ENCODE results near the gene PLEKHG5.

PLEKHG5 gene

GRCh38 chr1:6483017-6483760, 8.3 kb downstream of the PLEKHG5 start:
- intact Hi-C loops (cut with DNase I): no loop called here
- DNase-seq: peak in 1 of 10 donors; percentile 78

DNA sequence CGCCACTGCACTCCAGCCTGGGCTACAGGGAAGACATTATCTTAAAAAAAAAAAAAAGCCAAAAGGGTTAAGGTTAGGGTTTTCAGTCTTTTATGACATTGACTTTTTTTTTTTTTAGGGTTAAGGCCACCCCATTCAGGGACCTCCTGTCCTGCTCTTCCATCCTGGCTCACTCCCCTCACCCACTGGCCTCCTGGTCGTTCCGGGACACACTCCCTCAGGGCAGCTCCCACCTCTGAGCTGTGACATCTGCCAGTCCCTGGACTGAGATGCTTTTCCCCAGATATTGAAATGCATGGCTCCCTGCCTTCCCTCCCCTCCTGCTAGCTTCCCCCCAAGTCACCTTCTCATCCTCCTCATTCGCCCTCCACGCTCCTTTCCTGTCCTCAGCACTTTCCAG, 9.6 kb downstream of the PLEKHG5 start:
- intact Hi-C loops (cut with DNase I): no loop called here
- DNase-seq: no peak

DNA sequence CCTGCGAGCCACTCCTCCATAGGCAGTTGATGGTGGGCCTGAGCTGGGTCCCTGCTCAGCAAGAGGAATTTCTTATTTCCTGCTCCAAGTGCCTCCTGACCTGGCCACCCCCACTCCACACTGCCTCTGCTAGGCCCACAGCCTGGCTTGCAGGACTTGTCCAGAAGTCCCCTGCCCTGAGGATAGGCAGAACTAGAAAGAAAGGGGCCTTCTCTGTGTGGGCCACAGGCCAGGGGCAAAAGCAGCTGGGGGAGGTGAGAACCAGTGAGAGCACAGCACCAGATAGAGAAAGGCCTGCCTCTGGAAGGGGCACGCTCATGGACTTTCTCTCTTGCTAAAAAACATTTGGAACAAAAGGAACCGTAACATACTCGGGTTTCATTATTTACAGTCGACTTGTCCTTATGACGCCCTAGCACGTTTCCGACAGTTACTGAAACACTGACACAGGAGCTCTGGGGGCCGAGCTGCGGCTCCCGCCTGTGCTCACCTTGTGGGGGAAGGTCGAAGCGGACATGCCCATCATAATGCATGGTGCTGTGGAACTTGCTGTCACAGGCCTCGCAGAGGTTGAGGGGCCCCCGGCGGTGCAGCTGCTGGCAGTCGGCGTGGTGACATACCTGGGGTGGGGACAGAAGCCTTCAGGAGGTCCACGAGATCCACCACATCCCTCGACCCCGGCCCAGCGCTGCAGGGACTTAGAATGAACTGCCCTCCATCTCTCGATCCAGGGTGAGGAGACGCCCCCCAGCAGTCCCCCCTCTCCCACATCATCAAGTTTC, 14.2 kb downstream of the PLEKHG5 start:
- peak in 1 of 10 donors; percentile 81 for DNase-seq
- intact Hi-C loops (cut with DNase I): no loop called here

GRCh38 chr1:6476483-6476882, 15.0 kb downstream of the PLEKHG5 start:
- intact Hi-C loops (cut with DNase I): no loop called here
- no peak for DNase-seq

GRCh38 chr1:6475381-6476133, 15.9 kb downstream of the PLEKHG5 start:
- intact Hi-C loops (cut with DNase I): no loop called here
- peak in 9 of 10 donors; percentile 48 to 95 (median 65) for DNase-seq

DNA sequence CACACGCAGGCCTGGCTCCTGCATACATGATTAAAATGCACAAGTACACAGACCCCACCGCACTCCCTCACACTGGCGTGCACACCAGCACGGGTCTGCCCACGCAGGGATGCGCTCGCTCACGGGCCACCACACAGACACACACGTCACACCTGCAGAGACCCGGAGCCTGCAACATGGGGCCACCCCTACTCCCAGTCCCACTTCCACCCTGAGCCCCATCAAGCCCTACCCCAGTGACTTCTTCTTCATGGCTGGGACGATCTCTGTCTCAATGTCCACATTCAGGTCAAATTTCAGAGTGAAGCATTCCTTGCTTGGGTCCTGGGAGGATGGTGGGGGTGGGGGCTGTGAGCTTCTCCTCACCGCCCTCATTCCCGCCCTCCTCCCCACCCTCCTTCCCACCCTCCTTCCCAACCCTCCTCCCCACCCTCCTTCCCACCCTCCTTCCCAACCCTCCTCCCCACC, 16.6 kb downstream of the PLEKHG5 start:
- intact Hi-C loops (cut with DNase I): no loop called here
- peak in 1 of 10 donors; percentile 65 for DNase-seq

DNA sequence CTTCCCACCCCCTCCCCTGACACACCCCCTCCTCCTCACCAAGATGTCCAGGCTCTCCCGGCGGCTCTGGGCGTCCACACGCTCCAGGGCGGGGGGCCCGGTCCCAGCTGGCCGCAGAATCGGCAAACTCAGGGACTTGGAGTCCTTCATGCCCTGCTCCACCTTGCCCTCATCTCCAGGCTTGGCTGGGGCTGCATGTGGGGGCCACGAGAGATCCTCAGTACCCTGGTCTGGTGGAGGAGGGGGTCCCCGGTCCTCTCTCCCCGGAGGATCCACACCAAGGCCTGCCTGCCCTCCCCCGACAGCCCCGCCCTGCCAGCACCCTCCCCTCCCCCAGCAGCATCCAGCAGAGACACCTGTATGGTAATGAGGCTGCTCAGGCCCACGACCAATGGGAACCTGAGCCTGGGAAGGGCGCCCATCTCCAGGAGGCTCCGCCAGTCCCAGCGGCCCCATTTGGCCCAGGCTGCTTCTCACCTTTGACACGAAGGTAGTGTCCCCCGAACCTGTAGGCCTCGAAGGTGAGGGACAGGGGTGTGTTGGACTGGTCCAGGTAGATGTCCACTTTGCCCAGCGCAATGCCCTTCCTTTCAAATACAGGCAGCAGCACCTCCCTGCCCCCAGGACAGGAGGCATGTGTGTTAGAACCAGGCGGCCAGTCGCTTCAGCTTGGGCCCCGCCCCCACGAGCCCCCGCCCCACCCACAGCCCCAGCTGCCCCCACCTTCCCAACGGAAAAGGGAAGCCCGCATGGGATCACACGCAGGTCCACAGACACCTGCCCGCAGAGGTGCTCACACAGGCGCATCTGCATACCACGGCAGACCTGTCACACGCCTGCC, 17.3 kb downstream of the PLEKHG5 start:
- intact Hi-C loops (cut with DNase I): no loop called here
- peak in 1 of 10 donors; percentile 73 for DNase-seq

DNA sequence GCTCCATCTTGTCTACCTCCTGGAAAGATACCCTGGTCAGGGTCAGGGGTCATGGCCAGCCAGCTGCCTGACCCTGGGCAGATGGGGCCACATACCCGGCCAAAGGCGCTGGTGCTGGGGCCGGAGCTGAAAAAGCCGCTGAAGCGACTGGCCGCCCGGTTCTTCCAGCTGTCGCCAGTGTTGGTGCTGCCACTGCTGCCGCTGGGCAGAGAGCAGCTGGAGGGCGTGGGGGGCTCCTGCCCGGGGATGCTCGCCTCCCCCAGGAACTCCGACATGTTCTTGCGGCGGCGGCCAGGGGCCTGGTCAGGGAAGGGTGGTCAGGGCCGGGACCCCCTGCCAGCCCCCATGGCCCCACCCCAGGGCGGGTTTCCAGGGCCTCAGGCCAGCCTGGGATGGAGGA, 18.3 kb downstream of the PLEKHG5 start:
- DNase-seq: peak in 1 of 10 donors; percentile 70
- intact Hi-C loops (cut with DNase I): no loop called here

DNA sequence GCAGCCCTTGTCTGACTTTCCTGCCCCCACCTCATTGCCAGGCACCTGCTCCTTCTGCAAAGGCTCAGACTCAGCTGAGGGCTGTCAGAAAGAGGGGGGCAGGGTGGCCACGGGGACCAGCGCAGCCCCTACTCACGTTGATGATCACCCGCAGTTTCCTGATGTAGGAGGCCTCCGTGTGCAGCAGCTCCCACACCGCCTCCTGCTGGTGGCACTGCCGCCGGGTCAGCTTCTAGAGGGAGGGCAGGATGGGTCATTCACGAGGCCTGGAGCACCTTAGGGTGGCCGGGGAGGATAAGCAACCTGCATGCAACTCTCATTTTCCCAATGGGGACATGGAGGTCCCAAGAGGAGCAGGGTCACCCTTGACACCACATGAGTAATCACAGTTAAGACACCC, 19.1 kb downstream of the PLEKHG5 start:
- intact Hi-C loops (cut with DNase I): no loop called here
- DNase-seq: peak in 1 of 10 donors; percentile 59

GRCh38 chr1:6471970-6472368, 19.5 kb downstream of the PLEKHG5 start:
- intact Hi-C loops (cut with DNase I): no loop called here
- peak in 1 of 10 donors; percentile 39 for DNase-seq

DNA sequence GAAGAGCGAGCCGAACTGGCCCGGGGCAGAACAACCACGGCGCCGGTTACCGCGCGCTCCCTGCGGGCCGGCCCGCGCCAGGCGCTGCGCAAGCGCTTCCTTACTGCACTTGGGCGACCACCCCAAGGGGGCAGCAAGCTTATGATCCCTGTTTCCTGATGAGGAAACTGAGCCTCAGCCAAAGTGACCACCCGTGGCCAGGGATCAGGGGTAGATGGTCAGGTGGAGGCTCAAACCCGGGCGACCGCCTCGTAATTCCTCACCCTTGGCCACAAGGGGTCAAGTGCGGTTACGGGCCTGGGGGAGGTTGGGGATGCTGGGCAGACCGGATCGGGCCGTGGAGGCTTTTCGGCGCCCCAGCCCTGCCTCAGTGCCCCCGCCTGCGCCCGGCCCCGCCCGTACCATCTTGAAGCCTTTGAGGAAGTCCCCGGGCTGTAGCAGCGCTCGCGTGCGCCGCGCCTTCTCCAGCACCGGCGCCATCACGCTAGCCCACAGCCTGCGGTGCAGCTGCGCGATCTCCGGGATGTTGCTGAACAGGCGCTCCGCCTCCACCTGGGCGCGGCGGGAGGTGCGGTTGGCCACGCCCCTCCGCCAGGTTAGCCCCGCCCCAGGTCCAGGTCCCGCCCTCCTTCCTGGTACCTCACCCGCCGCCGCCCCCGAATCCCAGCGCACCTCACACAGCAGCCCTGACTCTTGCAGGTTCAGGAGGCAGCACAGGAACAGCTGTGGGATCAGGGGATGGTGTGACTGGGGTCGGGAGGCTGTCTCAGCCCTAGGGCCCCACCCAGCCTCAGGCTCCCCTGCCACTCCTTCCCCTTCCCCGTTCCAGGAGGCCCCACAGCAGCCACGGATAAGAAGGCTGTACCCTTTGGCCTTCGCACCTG, 20.1 kb downstream of the PLEKHG5 start:
- intact Hi-C loops (cut with DNase I): no loop called here

GRCh38 chr1:6470132-6471085, 21.1 kb downstream of the PLEKHG5 start:
- peak in 8 of 10 donors; percentile 33 to 94 (median 52) for DNase-seq
- intact Hi-C loops (cut with DNase I): no loop called here

More for the DNA sequence above, 20.1 kb downstream of the PLEKHG5 start:
- DNase-seq: peak in 1 of 10 donors; percentile 80

GRCh38 chr1:6468729-6469461, 22.6 kb downstream of the PLEKHG5 start:
- peak in 1 of 10 donors; percentile 67 for DNase-seq
- intact Hi-C loops (cut with DNase I): no loop called here

DNA sequence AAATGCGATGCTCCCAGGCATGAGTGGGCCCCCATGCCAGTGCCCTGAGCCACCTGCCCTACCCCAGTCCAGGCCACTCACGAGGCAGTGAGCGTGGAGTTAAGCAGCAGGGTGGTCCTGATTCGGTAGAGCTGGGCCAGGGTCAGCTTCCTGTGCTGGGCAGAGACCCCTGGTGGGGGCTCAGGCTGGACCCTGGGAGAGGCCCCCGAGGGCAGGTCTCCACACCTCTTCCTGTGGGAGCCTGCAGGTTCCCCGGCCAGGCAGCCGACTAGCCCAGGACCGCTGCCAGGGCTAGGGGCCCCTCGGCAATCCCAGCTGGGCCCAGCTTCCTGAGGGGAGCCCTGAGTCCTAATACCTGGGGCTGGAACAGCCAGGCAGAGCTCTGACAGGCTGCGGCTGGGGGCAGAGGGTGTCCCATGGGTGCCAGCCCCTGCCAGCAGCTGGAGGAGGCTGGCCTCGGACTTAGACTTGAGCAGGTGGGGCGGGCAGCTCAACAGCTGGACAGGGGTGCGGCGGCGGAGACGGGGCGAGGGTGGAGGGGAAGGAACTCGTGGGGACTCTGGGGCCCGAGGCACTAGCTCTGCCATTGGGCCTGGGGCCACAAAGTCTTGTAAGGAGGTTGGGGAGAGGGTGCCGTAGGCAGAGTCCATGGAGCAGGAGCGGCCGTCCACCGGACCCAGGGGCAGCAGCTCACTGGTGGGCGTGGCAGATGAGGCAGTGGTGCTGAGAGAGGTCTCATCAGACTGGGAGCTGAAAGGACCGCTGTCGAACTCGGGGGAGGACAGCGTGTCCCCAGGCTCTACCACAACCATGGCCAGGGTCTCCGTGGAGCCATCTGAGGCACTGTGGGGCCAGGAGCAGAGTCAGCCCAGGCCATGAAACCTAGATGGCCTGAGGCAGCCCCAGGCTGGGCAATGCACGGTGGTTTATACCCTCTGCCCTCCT, 23.5 kb downstream of the PLEKHG5 start:
- DNase-seq: peak in 1 of 10 donors; percentile 69
- intact Hi-C loops (cut with DNase I): no loop called here

DNA sequence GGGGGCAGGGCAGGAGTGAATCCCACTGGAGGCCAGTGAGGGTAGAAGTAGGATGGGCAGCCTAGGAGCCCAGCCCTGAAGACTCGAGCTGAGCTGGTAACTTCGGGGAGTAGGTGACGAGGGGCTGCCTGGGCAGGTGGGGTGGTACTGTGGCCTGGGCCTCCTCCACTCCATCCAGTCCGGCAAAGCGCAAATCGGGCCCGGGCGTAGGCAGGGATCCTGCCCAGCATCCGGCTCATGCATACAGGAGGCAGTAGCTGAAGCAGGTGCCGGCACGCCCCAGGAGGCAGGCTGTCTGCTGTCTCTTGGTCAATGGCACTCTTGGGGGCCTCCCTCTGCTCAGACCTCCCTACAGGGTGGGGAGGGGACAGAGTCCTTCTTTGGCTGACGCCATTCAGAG, 24.2 kb downstream of the PLEKHG5 start:
- intact Hi-C loops (cut with DNase I): no loop called here
- peak in 1 of 10 donors; percentile 82 for DNase-seq

- intact Hi-C loops (cut with DNase I): no loop called here
- peak in 1 of 10 donors; percentile 58 for DNase-seq
Observed at GRCh38 chr1:6466751-6467150, 24.7 kb downstream of the PLEKHG5 start.
